ENCODE measurements around the gene KRT39.

The KRT39 gene

GRCh38 chr17:40938981-40939380 is 27.8 kb downstream of the KRT39 start:
- no peak for DNase-seq (ENCODE audit: low read depth)
- TF ChIP-seq CTCF (IDR thresholded peaks at IDR 0.05; ENCODE audit: insufficient read depth, low read depth, low read length, missing control alignments) = no peak
- no peak overlapping the region for H3K4me3 ChIP-seq (ENCODE audit: low read depth, low read length)

GRCh38 chr17:40937384-40937819 is 29.3 kb downstream of the KRT39 start, which contains the start of gene KRT23:
TSS of gene KRT23 (minus strand) at chr17:40937646. CDS start at chr17:40936603, 1,043 bp downstream.
- H3K4me3 ChIP-seq (ENCODE audit: low read depth, low read length) = no peak within 1 kb of the TSS
- TF ChIP-seq CTCF (IDR thresholded peaks at IDR 0.05; ENCODE audit: insufficient read depth, low read depth, low read length, missing control alignments) = no peak
- DNase-seq (ENCODE audit: low read depth) = no peak

- no peak overlapping the region for H3K4me3 ChIP-seq (ENCODE audit: low read depth, low read length)
- no peak for DNase-seq (ENCODE audit: low read depth)
- no peak for TF ChIP-seq CTCF (IDR thresholded peaks at IDR 0.05; ENCODE audit: insufficient read depth, low read depth, low read length, missing control alignments)
Observed at GRCh38 chr17:40936976-40937375, 29.8 kb downstream of the KRT39 start.

GRCh38 chr17:40936437-40936971 is 30.2 kb downstream of the KRT39 start:
- DNase-seq (ENCODE audit: low read depth) = no peak
- no peak overlapping the region for H3K4me3 ChIP-seq (ENCODE audit: low read depth, low read length)
- no peak for TF ChIP-seq CTCF (IDR thresholded peaks at IDR 0.05; ENCODE audit: insufficient read depth, low read depth, low read length, missing control alignments)

- DNase-seq (ENCODE audit: low read depth) = no peak
- no peak overlapping the region for H3K4me3 ChIP-seq (ENCODE audit: low read depth, low read length)
- TF ChIP-seq CTCF (IDR thresholded peaks at IDR 0.05; ENCODE audit: insufficient read depth, low read depth, low read length, missing control alignments) = no peak
Observed at GRCh38 chr17:40935624-40936023, 31.1 kb downstream of the KRT39 start.

- H3K4me3 ChIP-seq (ENCODE audit: low read depth, low read length) = no peak overlapping the region
- no peak for TF ChIP-seq CTCF (IDR thresholded peaks at IDR 0.05; ENCODE audit: insufficient read depth, low read depth, low read length, missing control alignments)
- no peak for DNase-seq (ENCODE audit: low read depth)
Observed at GRCh38 chr17:40932608-40933007, 34.1 kb downstream of the KRT39 start.

GRCh38 chr17:40931311-40931710 is 35.4 kb downstream of the KRT39 start:
- no peak for TF ChIP-seq CTCF (IDR thresholded peaks at IDR 0.05; ENCODE audit: insufficient read depth, low read depth, low read length, missing control alignments)
- H3K4me3 ChIP-seq (ENCODE audit: low read depth, low read length) = no peak overlapping the region
- DNase-seq (ENCODE audit: low read depth) = no peak

All from GM12865 (cell line).